ENCODE data around the gene RPA1. TPM values are rescaled to one million over a fixed set of nuclear protein-coding genes. Genes with fewer than 3 reads are reported as not detected.

Gene RPA1
- total RNA-seq, 1 experiment from 2014 or later, result 18.9 TPM

GRCh38 chr17:1896243-1897104 is 66.7 kb downstream of the RPA1 start:
- in situ Hi-C loops (cut with HindIII; ENCODE audit: low pct_unique_long_range_greater_than_20kb, low sequenced_read_pairs), result no loop called here
- DNase-seq (ENCODE audit: low read depth, low spot score), result no peak

GRCh38 chr17:1897105-1897656 is 67.4 kb downstream of the RPA1 start:
- no peak for DNase-seq (ENCODE audit: low read depth, low spot score)
- in situ Hi-C loops (cut with HindIII; ENCODE audit: low pct_unique_long_range_greater_than_20kb, low sequenced_read_pairs), result no loop called here

- in situ Hi-C loops (cut with HindIII; ENCODE audit: low pct_unique_long_range_greater_than_20kb, low sequenced_read_pairs), result no loop called here
- no peak for DNase-seq (ENCODE audit: low read depth, low spot score)
Measured at GRCh38 chr17:1898332-1898731, 68.5 kb downstream of the RPA1 start.

- in situ Hi-C loops (cut with HindIII; ENCODE audit: low pct_unique_long_range_greater_than_20kb, low sequenced_read_pairs), result no loop called here
Measured at GRCh38 chr17:1898872-1899271, 69.1 kb downstream of the RPA1 start.

GRCh38 chr17:1899403-1900000 is 69.7 kb downstream of the RPA1 start:
- in situ Hi-C loops (cut with HindIII; ENCODE audit: low pct_unique_long_range_greater_than_20kb, low sequenced_read_pairs), result no loop called here

More at GRCh38 chr17:1898872-1899271, 69.1 kb downstream of the RPA1 start:
- no peak for DNase-seq (ENCODE audit: low read depth, low spot score)

GRCh38 chr17:1904273-1905182 is 74.7 kb downstream of the RPA1 start:
- no peak for DNase-seq (ENCODE audit: low read depth, low spot score)
- in situ Hi-C loops (cut with HindIII; ENCODE audit: low pct_unique_long_range_greater_than_20kb, low sequenced_read_pairs), result no loop called here

More at GRCh38 chr17:1899403-1900000, 69.7 kb downstream of the RPA1 start:
- DNase-seq (ENCODE audit: low read depth, low spot score), result peak; percentile 30

- DNase-seq (ENCODE audit: low read depth, low spot score), result no peak
- in situ Hi-C loops (cut with HindIII; ENCODE audit: low pct_unique_long_range_greater_than_20kb, low sequenced_read_pairs), result no loop called here
Measured at GRCh38 chr17:1905190-1905913, 75.5 kb downstream of the RPA1 start.

GRCh38 chr17:1906662-1907101 is 76.9 kb downstream of the RPA1 start:
- DNase-seq (ENCODE audit: low read depth, low spot score), result peak; percentile 16
- in situ Hi-C loops (cut with HindIII; ENCODE audit: low pct_unique_long_range_greater_than_20kb, low sequenced_read_pairs), result no loop called here

- DNase-seq (ENCODE audit: low read depth, low spot score), result no peak
- in situ Hi-C loops (cut with HindIII; ENCODE audit: low pct_unique_long_range_greater_than_20kb, low sequenced_read_pairs), result no loop called here
Measured at GRCh38 chr17:1907216-1907631, 77.4 kb downstream of the RPA1 start.

- in situ Hi-C loops (cut with HindIII; ENCODE audit: low pct_unique_long_range_greater_than_20kb, low sequenced_read_pairs), result no loop called here
- DNase-seq (ENCODE audit: low read depth, low spot score), result no peak
Measured at GRCh38 chr17:1907909-1908698, 78.3 kb downstream of the RPA1 start.

- in situ Hi-C loops (cut with HindIII; ENCODE audit: low pct_unique_long_range_greater_than_20kb, low sequenced_read_pairs), result no loop called here
- peak; percentile 86 for DNase-seq (ENCODE audit: low read depth, low spot score)
Measured at GRCh38 chr17:1908699-1909309, 79.0 kb downstream of the RPA1 start.

GRCh38 chr17:1909985-1910384 is 80.2 kb downstream of the RPA1 start:
- no peak for DNase-seq (ENCODE audit: low read depth, low spot score)
- in situ Hi-C loops (cut with HindIII; ENCODE audit: low pct_unique_long_range_greater_than_20kb, low sequenced_read_pairs), result no loop called here

- in situ Hi-C loops (cut with HindIII; ENCODE audit: low pct_unique_long_range_greater_than_20kb, low sequenced_read_pairs), result no loop called here
- DNase-seq (ENCODE audit: low read depth, low spot score), result no peak
Measured at GRCh38 chr17:1912146-1912545, 82.3 kb downstream of the RPA1 start.

GRCh38 chr17:1913702-1914101 is 83.9 kb downstream of the RPA1 start:
- in situ Hi-C loops (cut with HindIII; ENCODE audit: low pct_unique_long_range_greater_than_20kb, low sequenced_read_pairs), result no loop called here
- peak; percentile 5 for DNase-seq (ENCODE audit: low read depth, low spot score)

GRCh38 chr17:1914661-1915083 is 84.9 kb downstream of the RPA1 start:
- no peak for DNase-seq (ENCODE audit: low read depth, low spot score)
- in situ Hi-C loops (cut with HindIII; ENCODE audit: low pct_unique_long_range_greater_than_20kb, low sequenced_read_pairs), result no loop called here

GRCh38 chr17:1915889-1916288 is 86.1 kb downstream of the RPA1 start:
- no peak for DNase-seq (ENCODE audit: low read depth, low spot score)
- in situ Hi-C loops (cut with HindIII; ENCODE audit: low pct_unique_long_range_greater_than_20kb, low sequenced_read_pairs), result no loop called here

Measured in SK-MEL-5 (cell line).